SK-N-SH treated with all-trans-retinoic acid at 6 μM for 48 hours (cell line): ENCODE data around the gene ARSB.

Experiments
- ATAC-seq: fragments of 200-7000 bp; cut with Tn5 transposase; 3 replicates; pipeline ENCODE4 v1.9.1; 2020; ENCODE audit warnings: mild to moderate bottlenecking, moderate library complexity
- ARNTL ChIP-seq: fragments of 450-650 bp; formaldehyde crosslinking; IDR thresholded peaks from 2 replicates; pipeline ENCODE4 v1.5.0; 2020; ENCODE audit warnings: low read depth, mild to moderate bottlenecking, moderate library complexity, borderline replicate concordance
- BACH2 ChIP-seq: fragments of 250-450 bp; sonication (Bioruptor Pico); IDR thresholded peaks from 2 replicates; pipeline ENCODE4 v1.9.0; 2021; ENCODE audit warnings: mild to moderate bottlenecking, borderline replicate concordance
- ESRRG ChIP-seq: fragments of 250-450 bp; sonication (Bioruptor Pico); IDR thresholded peaks from 2 replicates; pipeline ENCODE4 v1.6.1; 2021; ENCODE audit warnings: mild to moderate bottlenecking
- GLIS3 ChIP-seq: fragments of 250-450 bp; sonication (Bioruptor Pico); IDR thresholded peaks from 2 replicates; pipeline ENCODE4 v1.5.0; 2020; ENCODE audit warnings: mild to moderate bottlenecking, moderate library complexity
- ISL1 ChIP-seq: fragments of 250-450 bp; sonication (Bioruptor Pico); IDR thresholded peaks from 2 replicates; pipeline ENCODE4 v2.1.2; 2022; ENCODE audit warnings: mild to moderate bottlenecking, moderate library complexity
- OSR1 ChIP-seq: fragments of 250-450 bp; sonication (Bioruptor Pico); IDR thresholded peaks from 2 replicates; pipeline ENCODE4 v1.8.0; 2022; ENCODE audit warnings: moderate library complexity, mild to moderate bottlenecking, inconsistent platforms
- PPARA ChIP-seq: fragments of 250-450 bp; sonication (Bioruptor Pico); IDR thresholded peaks from 2 replicates; pipeline ENCODE4 v1.5.0; 2020; ENCODE audit warnings: mild to moderate bottlenecking, borderline replicate concordance
- RARB ChIP-seq: fragments of 250-450 bp; sonication (Bioruptor Pico); IDR thresholded peaks from 2 replicates; pipeline ENCODE4 v1.8.0; 2021; ENCODE audit warnings: mild to moderate bottlenecking, moderate library complexity
- TOX ChIP-seq: fragments of 250-450 bp; sonication (Bioruptor Pico); IDR thresholded peaks from 2 replicates; pipeline ENCODE4 v1.8.0; 2021; ENCODE audit warnings: mild to moderate bottlenecking, moderate library complexity, borderline replicate concordance
- ZC3H10 ChIP-seq: fragments of 250-450 bp; sonication (Bioruptor Pico); IDR thresholded peaks from 2 replicates; pipeline ENCODE4 v1.5.1; 2021; ENCODE audit warnings: mild to moderate bottlenecking, moderate library complexity
- ZFP3 ChIP-seq: fragments of 250-450 bp; sonication (Bioruptor Pico); IDR thresholded peaks from 2 replicates; pipeline ENCODE4 v1.5.0; 2020; ENCODE audit warnings: mild to moderate bottlenecking, moderate library complexity
- ZFP30 ChIP-seq: fragments of 450-650 bp; formaldehyde crosslinking; IDR thresholded peaks from 2 replicates; pipeline ENCODE4 v1.5.0; 2022; ENCODE audit warnings: mild to moderate bottlenecking, moderate library complexity
- ZNF565 ChIP-seq: fragments of 450-650 bp; formaldehyde crosslinking; conservative IDR thresholded peaks from 2 replicates; pipeline ENCODE4 v1.5.0; 2020; ENCODE audit warnings: low read depth, mild to moderate bottlenecking, moderate library complexity
- ZNF70 ChIP-seq: fragments of 450-650 bp; formaldehyde crosslinking; IDR thresholded peaks from 2 replicates; pipeline ENCODE4 v1.5.0; 2020; ENCODE audit warnings: mild to moderate bottlenecking, moderate library complexity
- ZNF8 ChIP-seq: fragments of 450-650 bp; formaldehyde crosslinking; IDR thresholded peaks from 2 replicates; pipeline ENCODE4 v1.5.0; 2020; ENCODE audit warnings: mild to moderate bottlenecking, moderate library complexity
- TF ChIP-seq, protein P1 (sequence below): fragments of 250-450 bp; sonication (Bioruptor Pico); IDR thresholded peaks from 2 replicates; pipeline ENCODE4 v1.5.1; 2021; ENCODE audit warnings: mild to moderate bottlenecking, moderate library complexity
- TF ChIP-seq, protein P2 (sequence below): fragments of 250-450 bp; sonication (Bioruptor Pico); IDR thresholded peaks from 2 replicates; pipeline ENCODE4 v1.5.0; 2020; ENCODE audit warnings: mild to moderate bottlenecking, moderate library complexity
- TF ChIP-seq, protein P3 (sequence below): fragments of 250-450 bp; sonication (Bioruptor Pico); IDR thresholded peaks from 2 replicates; pipeline ENCODE4 v1.8.0; 2020; ENCODE audit warnings: mild to moderate bottlenecking, moderate library complexity, borderline replicate concordance
- TF ChIP-seq, protein P4 (sequence below): fragments of 250-450 bp; sonication (Bioruptor Pico); IDR thresholded peaks from 2 replicates; pipeline ENCODE4 v1.8.0; 2021; ENCODE audit warnings: low read depth, mild to moderate bottlenecking, moderate library complexity, borderline replicate concordance
- TF ChIP-seq, protein P5 (sequence below): fragments of 250-450 bp; sonication (Bioruptor Pico); IDR thresholded peaks from 2 replicates; pipeline ENCODE4 v1.5.1; 2020; ENCODE audit warnings: low read depth, mild to moderate bottlenecking, moderate library complexity

Gene ARSB

DNA sequence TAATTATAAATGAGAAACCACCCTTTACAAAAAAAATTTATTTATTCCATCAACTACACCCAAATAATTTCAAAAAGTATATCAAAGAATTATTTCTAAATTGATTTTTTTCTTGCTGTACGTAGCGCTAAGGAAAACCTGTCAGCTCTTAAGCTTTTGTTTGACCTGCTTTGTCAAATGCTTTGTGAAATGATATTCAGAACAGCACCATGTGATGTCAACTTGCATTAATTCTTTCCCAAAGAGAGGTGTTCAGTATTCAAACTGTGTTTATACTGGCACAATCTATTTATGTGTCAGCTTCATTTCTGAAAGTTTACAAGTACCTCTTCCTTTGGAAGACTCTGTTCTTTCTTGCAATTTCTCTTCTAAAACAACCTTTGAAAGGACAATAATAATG lies 12.0 kb upstream of the ARSB start:
- no peak for TF ChIP-seq BACH2 (CRISPR knock-in tag)
- no peak for TF ChIP-seq ESRRG (CRISPR knock-in tag)
- no peak for TF ChIP-seq TOX (CRISPR knock-in tag)
- TF ChIP-seq, protein P1, sequence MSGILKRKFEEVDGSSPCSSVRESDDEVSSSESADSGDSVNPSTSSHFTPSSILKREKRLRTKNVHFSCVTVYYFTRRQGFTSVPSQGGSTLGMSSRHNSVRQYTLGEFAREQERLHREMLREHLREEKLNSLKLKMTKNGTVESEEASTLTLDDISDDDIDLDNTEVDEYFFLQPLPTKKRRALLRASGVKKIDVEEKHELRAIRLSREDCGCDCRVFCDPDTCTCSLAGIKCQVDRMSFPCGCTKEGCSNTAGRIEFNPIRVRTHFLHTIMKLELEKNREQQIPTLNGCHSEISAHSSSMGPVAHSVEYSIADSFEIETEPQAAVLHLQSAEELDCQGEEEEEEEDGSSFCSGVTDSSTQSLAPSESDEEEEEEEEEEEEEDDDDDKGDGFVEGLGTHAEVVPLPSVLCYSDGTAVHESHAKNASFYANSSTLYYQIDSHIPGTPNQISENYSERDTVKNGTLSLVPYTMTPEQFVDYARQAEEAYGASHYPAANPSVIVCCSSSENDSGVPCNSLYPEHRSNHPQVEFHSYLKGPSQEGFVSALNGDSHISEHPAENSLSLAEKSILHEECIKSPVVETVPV, result no peak
- no peak for TF ChIP-seq OSR1 (CRISPR knock-in tag)
- no peak for TF ChIP-seq ZNF565 (CRISPR knock-in tag)
- no peak for TF ChIP-seq PPARA (CRISPR knock-in tag)
- TF ChIP-seq, protein P2, sequence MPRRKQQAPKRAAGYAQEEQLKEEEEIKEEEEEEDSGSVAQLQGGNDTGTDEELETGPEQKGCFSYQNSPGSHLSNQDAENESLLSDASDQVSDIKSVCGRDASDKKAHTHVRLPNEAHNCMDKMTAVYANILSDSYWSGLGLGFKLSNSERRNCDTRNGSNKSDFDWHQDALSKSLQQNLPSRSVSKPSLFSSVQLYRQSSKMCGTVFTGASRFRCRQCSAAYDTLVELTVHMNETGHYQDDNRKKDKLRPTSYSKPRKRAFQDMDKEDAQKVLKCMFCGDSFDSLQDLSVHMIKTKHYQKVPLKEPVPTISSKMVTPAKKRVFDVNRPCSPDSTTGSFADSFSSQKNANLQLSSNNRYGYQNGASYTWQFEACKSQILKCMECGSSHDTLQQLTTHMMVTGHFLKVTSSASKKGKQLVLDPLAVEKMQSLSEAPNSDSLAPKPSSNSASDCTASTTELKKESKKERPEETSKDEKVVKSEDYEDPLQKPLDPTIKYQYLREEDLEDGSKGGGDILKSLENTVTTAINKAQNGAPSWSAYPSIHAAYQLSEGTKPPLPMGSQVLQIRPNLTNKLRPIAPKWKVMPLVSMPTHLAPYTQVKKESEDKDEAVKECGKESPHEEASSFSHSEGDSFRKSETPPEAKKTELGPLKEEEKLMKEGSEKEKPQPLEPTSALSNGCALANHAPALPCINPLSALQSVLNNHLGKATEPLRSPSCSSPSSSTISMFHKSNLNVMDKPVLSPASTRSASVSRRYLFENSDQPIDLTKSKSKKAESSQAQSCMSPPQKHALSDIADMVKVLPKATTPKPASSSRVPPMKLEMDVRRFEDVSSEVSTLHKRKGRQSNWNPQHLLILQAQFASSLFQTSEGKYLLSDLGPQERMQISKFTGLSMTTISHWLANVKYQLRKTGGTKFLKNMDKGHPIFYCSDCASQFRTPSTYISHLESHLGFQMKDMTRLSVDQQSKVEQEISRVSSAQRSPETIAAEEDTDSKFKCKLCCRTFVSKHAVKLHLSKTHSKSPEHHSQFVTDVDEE (CRISPR knock-in tag), result no peak
- no peak for TF ChIP-seq ZNF8
- TF ChIP-seq, protein P3, sequence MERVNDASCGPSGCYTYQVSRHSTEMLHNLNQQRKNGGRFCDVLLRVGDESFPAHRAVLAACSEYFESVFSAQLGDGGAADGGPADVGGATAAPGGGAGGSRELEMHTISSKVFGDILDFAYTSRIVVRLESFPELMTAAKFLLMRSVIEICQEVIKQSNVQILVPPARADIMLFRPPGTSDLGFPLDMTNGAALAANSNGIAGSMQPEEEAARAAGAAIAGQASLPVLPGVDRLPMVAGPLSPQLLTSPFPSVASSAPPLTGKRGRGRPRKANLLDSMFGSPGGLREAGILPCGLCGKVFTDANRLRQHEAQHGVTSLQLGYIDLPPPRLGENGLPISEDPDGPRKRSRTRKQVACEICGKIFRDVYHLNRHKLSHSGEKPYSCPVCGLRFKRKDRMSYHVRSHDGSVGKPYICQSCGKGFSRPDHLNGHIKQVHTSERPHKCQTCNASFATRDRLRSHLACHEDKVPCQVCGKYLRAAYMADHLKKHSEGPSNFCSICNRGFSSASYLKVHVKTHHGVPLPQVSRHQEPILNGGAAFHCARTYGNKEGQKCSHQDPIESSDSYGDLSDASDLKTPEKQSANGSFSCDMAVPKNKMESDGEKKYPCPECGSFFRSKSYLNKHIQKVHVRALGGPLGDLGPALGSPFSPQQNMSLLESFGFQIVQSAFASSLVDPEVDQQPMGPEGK (CRISPR knock-in tag), result no peak
- TF ChIP-seq ISL1, result no peak
- no peak for TF ChIP-seq RARB (CRISPR knock-in tag)
- TF ChIP-seq, protein P4, sequence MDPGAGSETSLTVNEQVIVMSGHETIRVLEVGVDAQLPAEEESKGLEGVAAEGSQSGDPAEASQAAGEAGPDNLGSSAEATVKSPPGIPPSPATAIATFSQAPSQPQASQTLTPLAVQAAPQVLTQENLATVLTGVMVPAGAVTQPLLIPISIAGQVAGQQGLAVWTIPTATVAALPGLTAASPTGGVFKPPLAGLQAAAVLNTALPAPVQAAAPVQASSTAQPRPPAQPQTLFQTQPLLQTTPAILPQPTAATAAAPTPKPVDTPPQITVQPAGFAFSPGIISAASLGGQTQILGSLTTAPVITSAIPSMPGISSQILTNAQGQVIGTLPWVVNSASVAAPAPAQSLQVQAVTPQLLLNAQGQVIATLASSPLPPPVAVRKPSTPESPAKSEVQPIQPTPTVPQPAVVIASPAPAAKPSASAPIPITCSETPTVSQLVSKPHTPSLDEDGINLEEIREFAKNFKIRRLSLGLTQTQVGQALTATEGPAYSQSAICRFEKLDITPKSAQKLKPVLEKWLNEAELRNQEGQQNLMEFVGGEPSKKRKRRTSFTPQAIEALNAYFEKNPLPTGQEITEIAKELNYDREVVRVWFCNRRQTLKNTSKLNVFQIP (CRISPR knock-in tag), result no peak
- TF ChIP-seq ARNTL (CRISPR knock-in tag), result no peak
- TF ChIP-seq GLIS3 (CRISPR knock-in tag), result no peak
- TF ChIP-seq ZC3H10, result no peak
- no peak for TF ChIP-seq ZFP30 (CRISPR knock-in tag)
- TF ChIP-seq, protein P5, sequence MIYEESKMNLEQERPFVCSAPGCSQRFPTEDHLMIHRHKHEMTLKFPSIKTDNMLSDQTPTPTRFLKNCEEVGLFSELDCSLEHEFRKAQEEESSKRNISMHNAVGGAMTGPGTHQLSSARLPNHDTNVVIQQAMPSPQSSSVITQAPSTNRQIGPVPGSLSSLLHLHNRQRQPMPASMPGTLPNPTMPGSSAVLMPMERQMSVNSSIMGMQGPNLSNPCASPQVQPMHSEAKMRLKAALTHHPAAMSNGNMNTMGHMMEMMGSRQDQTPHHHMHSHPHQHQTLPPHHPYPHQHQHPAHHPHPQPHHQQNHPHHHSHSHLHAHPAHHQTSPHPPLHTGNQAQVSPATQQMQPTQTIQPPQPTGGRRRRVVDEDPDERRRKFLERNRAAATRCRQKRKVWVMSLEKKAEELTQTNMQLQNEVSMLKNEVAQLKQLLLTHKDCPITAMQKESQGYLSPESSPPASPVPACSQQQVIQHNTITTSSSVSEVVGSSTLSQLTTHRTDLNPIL (CRISPR knock-in tag), result no peak
- no peak for TF ChIP-seq ZNF70 (CRISPR knock-in tag)
- no peak for ATAC-seq

DNA sequence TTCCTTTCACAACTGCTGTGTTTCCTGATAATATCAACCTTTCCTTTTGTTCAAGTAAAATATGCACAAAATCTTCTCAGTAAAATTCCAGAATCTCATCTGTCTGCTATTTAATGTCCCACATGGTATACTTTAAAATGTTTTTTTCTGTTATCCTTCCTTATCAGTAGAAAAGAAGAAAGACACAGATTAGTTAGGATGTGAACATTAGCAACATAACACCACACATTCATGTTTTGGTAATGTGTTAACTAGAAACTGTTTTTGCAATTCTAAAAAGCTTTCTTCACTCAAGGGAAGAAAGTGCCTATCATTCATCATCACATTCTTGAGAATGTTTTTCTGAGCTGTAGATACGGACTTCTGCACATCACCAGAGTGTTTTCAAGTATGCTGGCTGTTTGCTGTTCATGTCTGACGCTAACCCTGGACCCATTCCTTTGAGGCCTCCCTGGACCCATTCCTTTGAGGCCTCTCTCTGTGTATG lies 10.5 kb upstream of the ARSB start:
- TF ChIP-seq, protein P4 (CRISPR knock-in tag), result no peak
- no peak for TF ChIP-seq RARB (CRISPR knock-in tag)
- TF ChIP-seq, protein P3 (CRISPR knock-in tag), result no peak
- TF ChIP-seq ZFP30 (CRISPR knock-in tag), result no peak
- TF ChIP-seq ZNF70 (CRISPR knock-in tag), result no peak
- TF ChIP-seq GLIS3 (CRISPR knock-in tag), result no peak
- TF ChIP-seq ZNF565 (CRISPR knock-in tag), result no peak
- TF ChIP-seq PPARA (CRISPR knock-in tag), result no peak
- no peak for TF ChIP-seq ZFP3 (CRISPR knock-in tag)
- ATAC-seq, result no peak
